ENCODE measurements around the gene EFCAB6. TPM values are rescaled to one million over a fixed set of nuclear protein-coding genes. Genes with fewer than 3 reads are reported as not detected.

EFCAB6 gene
- total and polyA plus RNA-seq, 2 donors: 1.1 to 1.4 TPM

DNA sequence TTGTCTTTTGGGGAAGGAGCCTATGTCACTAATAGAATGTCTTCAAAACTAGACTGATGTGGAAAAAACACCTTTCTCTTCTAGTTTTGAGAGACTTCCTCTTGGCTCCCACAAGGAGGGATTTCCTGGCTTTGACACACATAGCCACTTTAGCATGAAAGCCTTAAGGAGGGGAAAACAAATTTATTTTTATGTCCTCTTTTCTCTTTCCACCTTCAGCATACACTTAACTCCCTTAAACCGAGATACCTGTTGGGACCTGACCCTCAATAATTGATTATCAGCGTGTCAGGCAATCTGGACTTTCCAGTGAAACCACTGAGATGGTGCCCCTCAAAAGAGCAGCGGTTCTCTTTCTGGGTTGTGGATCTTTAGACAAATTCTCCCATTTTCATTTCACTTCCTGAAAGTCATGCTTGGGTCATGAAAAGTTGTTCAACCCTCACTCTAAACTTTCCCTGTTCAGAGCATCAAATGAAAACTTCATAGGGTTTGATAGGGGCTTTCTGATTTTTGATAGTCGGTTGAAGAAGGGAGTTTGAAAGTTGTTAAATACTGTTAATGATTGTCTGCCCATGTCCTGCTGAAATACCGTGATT lies 9.1 kb downstream of the EFCAB6 start:
- no peak overlapping the region for H3K4me3 ChIP-seq (ENCODE audit: low read length in 2 of 2)
- 80% methylated on average over 5 of the region's 5 CpGs for WGBS
- H3K9me3 ChIP-seq (ENCODE audit: control insufficient read depth in 2 of 2, insufficient read depth in 1 of 2, low read length in 1 of 2): peaks cover 0 to 3% of the 10 kb centered on the region in 2 donors
- no peaks in the 10 kb centered on the region for H3K36me3 ChIP-seq (ENCODE audit: control insufficient read depth in 2 of 2, insufficient read depth in 2 of 2, low read length in 1 of 2)
- no peaks in the 10 kb centered on the region for H3K27me3 ChIP-seq (ENCODE audit: control insufficient read depth in 2 of 2, insufficient read depth in 1 of 2, low read length in 1 of 2)
- no peak overlapping the region for H3K27ac ChIP-seq (ENCODE audit: low read depth in 1 of 2, low read length in 1 of 2)
- no peak for DNase-seq (ENCODE audit: low read depth in 6 of 9, low spot score in 9 of 9)
- H3K4me1 ChIP-seq (ENCODE audit: control insufficient read depth in 2 of 2, insufficient read depth in 2 of 2, low read length in 2 of 2): no peaks in the 10 kb centered on the region

DNA sequence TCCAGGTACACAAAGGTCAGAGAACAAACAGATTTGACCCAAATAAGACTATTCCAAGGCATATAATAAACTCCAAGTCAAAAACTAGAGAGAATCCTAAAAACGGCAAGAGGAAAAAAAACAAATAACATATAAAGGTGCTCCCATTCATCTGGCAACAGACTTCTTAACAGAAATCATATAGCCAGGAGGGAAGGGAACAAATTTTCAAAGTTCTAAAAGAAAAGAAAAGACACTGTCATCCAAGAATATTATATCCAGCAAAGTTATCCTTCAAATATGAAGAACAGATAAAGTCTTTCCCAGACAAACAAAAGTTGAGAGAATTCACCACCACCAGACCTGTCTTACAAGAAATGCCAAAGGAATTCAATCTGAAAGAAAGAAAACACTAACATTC lies 11.1 kb downstream of the EFCAB6 start:
- 98% methylated on average over 1 of the region's 1 CpG for WGBS
- H3K36me3 ChIP-seq (ENCODE audit: control insufficient read depth in 2 of 2, insufficient read depth in 2 of 2, low read length in 1 of 2): no peaks in the 10 kb centered on the region

DNA sequence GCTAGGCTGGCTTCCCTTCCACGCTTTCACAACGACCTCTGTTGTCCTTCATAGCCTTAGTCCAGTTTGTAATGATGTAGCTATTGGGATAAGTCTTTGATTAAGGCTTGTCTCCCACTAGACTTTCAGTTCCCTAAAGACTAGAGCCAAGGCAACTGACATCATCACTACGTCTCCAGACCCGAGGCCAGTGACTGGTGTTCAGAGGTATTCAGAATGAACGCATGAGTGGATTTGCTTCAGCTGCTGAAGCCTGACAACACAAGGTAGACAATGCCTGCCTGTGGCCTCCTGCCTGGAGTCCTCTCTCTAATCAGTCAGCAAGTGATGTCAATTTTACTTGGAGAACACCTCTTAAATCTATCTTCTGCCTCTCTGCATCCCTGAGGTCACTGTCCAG lies 13.6 kb downstream of the EFCAB6 start:
- no peaks in the 10 kb centered on the region for H3K4me1 ChIP-seq (ENCODE audit: control insufficient read depth in 2 of 2, insufficient read depth in 2 of 2, low read length in 2 of 2)
- 76% methylated on average over 5 of the region's 5 CpGs for WGBS

More for the DNA sequence above, 11.1 kb downstream of the EFCAB6 start:
- Histone ChIP-seq H3K9me3 (ENCODE audit: control insufficient read depth in 2 of 2, insufficient read depth in 1 of 2, low read length in 1 of 2) (peaks cover 0 to 3% of the 10 kb centered on the region in 2 donors), H3K4me1 (ENCODE audit: control insufficient read depth in 2 of 2, insufficient read depth in 2 of 2, low read length in 2 of 2) (no peaks in the 10 kb centered on the region), H3K27me3 (ENCODE audit: control insufficient read depth in 2 of 2, insufficient read depth in 1 of 2, low read length in 1 of 2) (no peaks in the 10 kb centered on the region), H3K4me3 (ENCODE audit: low read length in 2 of 2) (no peak overlapping the region), H3K27ac (ENCODE audit: low read depth in 1 of 2, low read length in 1 of 2) (no peak overlapping the region)
- no peak for DNase-seq (ENCODE audit: low read depth in 6 of 9, low spot score in 9 of 9)

DNA sequence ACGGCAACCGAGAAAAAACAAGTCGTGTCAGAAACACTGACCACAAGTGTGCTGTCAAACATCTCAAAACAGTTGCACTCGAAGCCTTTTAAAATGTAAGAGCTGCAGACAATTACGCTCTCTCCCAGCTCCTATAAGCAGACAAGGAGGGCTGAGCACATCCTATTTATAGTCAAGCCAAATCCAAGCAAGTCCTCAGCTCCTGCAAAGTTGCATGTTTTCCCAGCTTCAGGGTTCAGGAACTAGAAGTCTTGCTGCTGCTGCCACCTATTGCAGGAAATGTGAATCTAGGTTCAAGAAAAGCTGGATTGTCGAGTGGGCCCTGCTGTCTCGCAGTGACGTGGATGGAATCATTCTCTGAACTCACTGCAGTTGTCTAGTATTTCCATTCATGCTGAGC lies 15.5 kb downstream of the EFCAB6 start:
- no peak for DNase-seq (ENCODE audit: low read depth in 6 of 9, low spot score in 9 of 9)
- Histone ChIP-seq H3K27me3 (ENCODE audit: control insufficient read depth in 2 of 2, insufficient read depth in 1 of 2, low read length in 1 of 2) (no peaks in the 10 kb centered on the region), H3K9me3 (ENCODE audit: control insufficient read depth in 2 of 2, insufficient read depth in 1 of 2, low read length in 1 of 2) (no peaks in the 10 kb centered on the region), H3K36me3 (ENCODE audit: control insufficient read depth in 2 of 2, insufficient read depth in 2 of 2, low read length in 1 of 2) (no peaks in the 10 kb centered on the region), H3K27ac (ENCODE audit: low read depth in 1 of 2, low read length in 1 of 2) (no peak overlapping the region), H3K4me1 (ENCODE audit: control insufficient read depth in 2 of 2, insufficient read depth in 2 of 2, low read length in 2 of 2) (no peaks in the 10 kb centered on the region), H3K4me3 (ENCODE audit: low read length in 2 of 2) (no peak overlapping the region)
- 85% methylated on average over 8 of the region's 8 CpGs for WGBS

More for the DNA sequence above, 13.6 kb downstream of the EFCAB6 start:
- DNase-seq (ENCODE audit: low read depth in 6 of 9, low spot score in 9 of 9): no peak
- Histone ChIP-seq H3K36me3 (ENCODE audit: control insufficient read depth in 2 of 2, insufficient read depth in 2 of 2, low read length in 1 of 2) (no peaks in the 10 kb centered on the region), H3K27ac (ENCODE audit: low read depth in 1 of 2, low read length in 1 of 2) (no peak overlapping the region), H3K9me3 (ENCODE audit: control insufficient read depth in 2 of 2, insufficient read depth in 1 of 2, low read length in 1 of 2) (peaks cover 0 to 3% of the 10 kb centered on the region in 2 donors), H3K4me3 (ENCODE audit: low read length in 2 of 2) (no peak overlapping the region), H3K27me3 (ENCODE audit: control insufficient read depth in 2 of 2, insufficient read depth in 1 of 2, low read length in 1 of 2) (no peaks in the 10 kb centered on the region)

DNA sequence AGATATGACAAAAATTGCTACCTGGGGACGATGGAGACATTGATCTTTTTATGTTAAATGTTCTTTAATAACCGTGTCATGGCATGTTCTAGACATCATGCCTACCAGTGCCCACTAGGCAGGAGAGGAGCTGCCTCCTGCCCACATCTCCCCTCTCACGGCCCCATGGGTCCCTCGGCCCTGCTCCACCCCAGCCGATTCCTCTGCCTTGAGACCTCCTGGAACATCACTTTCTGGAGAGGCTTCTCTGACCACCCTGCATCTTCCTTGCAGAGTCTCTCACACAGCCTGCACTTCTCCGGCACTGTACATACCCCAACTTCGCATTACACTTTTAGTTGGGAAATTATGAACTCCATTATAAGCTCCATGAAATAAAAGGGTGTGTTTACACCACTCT lies 16.8 kb downstream of the EFCAB6 start:
- no peaks in the 10 kb centered on the region for H3K36me3 ChIP-seq (ENCODE audit: control insufficient read depth in 2 of 2, insufficient read depth in 2 of 2, low read length in 1 of 2)
- H3K4me1 ChIP-seq (ENCODE audit: control insufficient read depth in 2 of 2, insufficient read depth in 2 of 2, low read length in 2 of 2): no peaks in the 10 kb centered on the region
- H3K4me3 ChIP-seq (ENCODE audit: low read length in 2 of 2): no peak overlapping the region
- H3K9me3 ChIP-seq (ENCODE audit: control insufficient read depth in 2 of 2, insufficient read depth in 1 of 2, low read length in 1 of 2): no peaks in the 10 kb centered on the region
- DNase-seq (ENCODE audit: low read depth in 6 of 9, low spot score in 9 of 9): no peak
- H3K27me3 ChIP-seq (ENCODE audit: control insufficient read depth in 2 of 2, insufficient read depth in 1 of 2, low read length in 1 of 2): no peaks in the 10 kb centered on the region
- no peak overlapping the region for H3K27ac ChIP-seq (ENCODE audit: low read depth in 1 of 2, low read length in 1 of 2)
- WGBS: 90% methylated on average over 7 of the region's 7 CpGs

DNA sequence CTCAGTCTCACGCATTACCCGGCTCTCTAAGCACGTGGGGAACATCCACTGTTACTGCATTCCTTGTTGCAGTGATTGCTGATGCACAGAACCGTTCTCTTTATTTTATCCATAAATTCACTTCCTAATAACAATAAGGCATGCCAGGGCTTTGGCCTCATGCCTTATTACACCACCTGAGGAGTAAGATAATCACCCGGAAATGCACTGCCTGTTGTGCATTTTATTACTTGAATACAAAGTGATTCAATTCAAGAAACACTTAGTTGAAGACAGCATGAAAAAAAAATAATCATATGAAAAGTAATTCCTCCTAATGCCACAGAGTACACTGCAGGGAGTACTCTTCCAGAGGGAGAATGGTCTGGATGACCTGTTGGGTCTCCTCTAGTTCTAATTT lies 19.2 kb downstream of the EFCAB6 start:
- Histone ChIP-seq H3K9me3 (ENCODE audit: control insufficient read depth in 2 of 2, insufficient read depth in 1 of 2, low read length in 1 of 2) (no peaks in the 10 kb centered on the region), H3K27ac (ENCODE audit: low read depth in 1 of 2, low read length in 1 of 2) (no peak overlapping the region), H3K4me1 (ENCODE audit: control insufficient read depth in 2 of 2, insufficient read depth in 2 of 2, low read length in 2 of 2) (no peaks in the 10 kb centered on the region), H3K27me3 (ENCODE audit: control insufficient read depth in 2 of 2, insufficient read depth in 1 of 2, low read length in 1 of 2) (no peaks in the 10 kb centered on the region), H3K36me3 (ENCODE audit: control insufficient read depth in 2 of 2, insufficient read depth in 2 of 2, low read length in 1 of 2) (no peaks in the 10 kb centered on the region), H3K4me3 (ENCODE audit: low read length in 2 of 2) (no peak overlapping the region)
- DNase-seq (ENCODE audit: low read depth in 6 of 9, low spot score in 9 of 9): no peak
- 72% methylated on average over 5 of the region's 5 CpGs for WGBS

DNA sequence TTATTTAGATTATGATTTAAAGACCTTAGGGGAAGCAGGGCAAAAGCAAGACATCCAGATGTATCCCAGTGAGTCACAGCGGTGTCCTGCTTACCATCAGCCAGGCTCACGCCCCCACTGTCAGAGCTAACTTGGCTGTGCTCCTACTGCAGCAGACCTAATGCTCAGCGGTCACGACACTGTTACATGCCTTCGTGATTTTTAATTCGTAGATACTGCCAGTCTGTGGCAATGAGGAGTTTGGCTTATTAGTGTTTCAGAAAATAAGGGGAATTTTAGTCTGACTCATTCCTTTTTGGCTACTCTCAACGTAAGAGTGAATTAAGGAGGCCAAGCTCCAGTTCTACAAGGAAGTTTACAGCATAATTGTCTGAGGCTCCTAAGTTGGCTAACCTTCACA lies 22.7 kb downstream of the EFCAB6 start:
- H3K4me3 ChIP-seq (ENCODE audit: low read length in 2 of 2): no peak overlapping the region
- DNase-seq (ENCODE audit: low read depth in 6 of 9, low spot score in 9 of 9): peak in 1 of 9 donors; percentile 7
- no peaks in the 10 kb centered on the region for H3K4me1 ChIP-seq (ENCODE audit: control insufficient read depth in 2 of 2, insufficient read depth in 2 of 2, low read length in 2 of 2)
- no peaks in the 10 kb centered on the region for H3K36me3 ChIP-seq (ENCODE audit: control insufficient read depth in 2 of 2, insufficient read depth in 2 of 2, low read length in 1 of 2)
- WGBS: 91% methylated on average over 7 of the region's 7 CpGs
- no peaks in the 10 kb centered on the region for H3K27me3 ChIP-seq (ENCODE audit: control insufficient read depth in 2 of 2, insufficient read depth in 1 of 2, low read length in 1 of 2)
- H3K27ac ChIP-seq (ENCODE audit: low read depth in 1 of 2, low read length in 1 of 2): peak overlapping the region in 1 of 2 donors; percentile 41
- H3K9me3 ChIP-seq (ENCODE audit: control insufficient read depth in 2 of 2, insufficient read depth in 1 of 2, low read length in 1 of 2): no peaks in the 10 kb centered on the region

DNA sequence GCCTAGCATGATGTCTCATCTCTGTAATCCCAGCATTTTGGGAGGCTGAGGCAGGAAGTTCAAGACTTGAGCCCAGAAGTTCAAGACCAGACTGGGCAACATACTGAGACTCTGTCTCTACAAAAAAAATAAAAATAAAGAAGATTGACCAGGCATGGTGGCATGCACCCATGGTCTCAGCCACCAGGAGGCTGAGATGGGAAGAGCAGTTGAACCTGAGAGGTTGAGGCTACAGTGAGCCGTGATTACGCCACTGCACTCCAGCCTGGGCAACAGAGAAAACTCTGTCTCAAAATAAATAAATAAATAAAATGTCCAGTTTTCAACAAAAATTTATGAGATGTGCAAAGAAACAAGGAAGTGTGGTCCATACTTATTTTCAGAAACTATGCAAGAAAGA lies 28.3 kb downstream of the EFCAB6 start:
- no peak for DNase-seq (ENCODE audit: low read depth in 6 of 9, low spot score in 9 of 9)
- no peaks in the 10 kb centered on the region for H3K9me3 ChIP-seq (ENCODE audit: control insufficient read depth in 2 of 2, insufficient read depth in 1 of 2, low read length in 1 of 2)
- no peaks in the 10 kb centered on the region for H3K36me3 ChIP-seq (ENCODE audit: control insufficient read depth in 2 of 2, insufficient read depth in 2 of 2, low read length in 1 of 2)
- no peak overlapping the region for H3K4me3 ChIP-seq (ENCODE audit: low read length in 2 of 2)
- H3K27ac ChIP-seq (ENCODE audit: low read depth in 1 of 2, low read length in 1 of 2): no peak overlapping the region
- 96% methylated on average over 2 of the region's 2 CpGs for WGBS
- H3K4me1 ChIP-seq (ENCODE audit: control insufficient read depth in 2 of 2, insufficient read depth in 2 of 2, low read length in 2 of 2): no peaks in the 10 kb centered on the region
- no peaks in the 10 kb centered on the region for H3K27me3 ChIP-seq (ENCODE audit: control insufficient read depth in 2 of 2, insufficient read depth in 1 of 2, low read length in 1 of 2)

DNA sequence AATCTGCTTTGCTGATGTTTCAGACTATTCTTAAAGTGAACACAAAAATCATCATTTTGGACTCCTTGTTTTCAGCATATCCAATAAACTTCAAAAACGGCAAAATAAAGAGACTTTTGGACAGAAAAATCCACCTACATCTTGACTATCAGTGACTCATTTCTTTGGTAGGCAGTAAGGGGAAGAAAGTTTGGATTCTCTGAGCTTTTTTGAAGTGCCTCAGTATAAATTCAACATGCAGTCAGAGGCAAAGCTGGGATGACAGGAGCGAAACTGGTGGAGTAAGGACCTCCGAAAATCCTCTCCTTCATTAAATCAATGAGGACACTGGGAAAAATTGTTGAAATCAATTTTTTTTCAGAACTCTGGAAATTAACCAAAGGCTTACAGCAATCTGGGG lies 29.7 kb downstream of the EFCAB6 start:
- 94% methylated on average over 3 of the region's 3 CpGs for WGBS
- Histone ChIP-seq H3K4me1 (ENCODE audit: control insufficient read depth in 2 of 2, insufficient read depth in 2 of 2, low read length in 2 of 2) (no peaks in the 10 kb centered on the region), H3K9me3 (ENCODE audit: control insufficient read depth in 2 of 2, insufficient read depth in 1 of 2, low read length in 1 of 2) (no peaks in the 10 kb centered on the region), H3K4me3 (ENCODE audit: low read length in 2 of 2) (no peak overlapping the region), H3K36me3 (ENCODE audit: control insufficient read depth in 2 of 2, insufficient read depth in 2 of 2, low read length in 1 of 2) (no peaks in the 10 kb centered on the region), H3K27me3 (ENCODE audit: control insufficient read depth in 2 of 2, insufficient read depth in 1 of 2, low read length in 1 of 2) (no peaks in the 10 kb centered on the region), H3K27ac (ENCODE audit: low read depth in 1 of 2, low read length in 1 of 2) (no peak overlapping the region)
- DNase-seq (ENCODE audit: low read depth in 6 of 9, low spot score in 9 of 9): no peak

Data from thymus (tissue), 11 donors.